Hippocampal formation (tissue), 2 donors: Measurements from ENCODE around the gene SFTPB.
A peak's percentile ranks its signal among the peaks of the same experiment; 100 is the strongest.

ENCODE experiments used
- DNase-seq, 2 donors: peaks; one replicate each; lab custom pipeline; 2025; lab: John Stamatoyannopoulos, UW

SFTPB gene

DNA sequence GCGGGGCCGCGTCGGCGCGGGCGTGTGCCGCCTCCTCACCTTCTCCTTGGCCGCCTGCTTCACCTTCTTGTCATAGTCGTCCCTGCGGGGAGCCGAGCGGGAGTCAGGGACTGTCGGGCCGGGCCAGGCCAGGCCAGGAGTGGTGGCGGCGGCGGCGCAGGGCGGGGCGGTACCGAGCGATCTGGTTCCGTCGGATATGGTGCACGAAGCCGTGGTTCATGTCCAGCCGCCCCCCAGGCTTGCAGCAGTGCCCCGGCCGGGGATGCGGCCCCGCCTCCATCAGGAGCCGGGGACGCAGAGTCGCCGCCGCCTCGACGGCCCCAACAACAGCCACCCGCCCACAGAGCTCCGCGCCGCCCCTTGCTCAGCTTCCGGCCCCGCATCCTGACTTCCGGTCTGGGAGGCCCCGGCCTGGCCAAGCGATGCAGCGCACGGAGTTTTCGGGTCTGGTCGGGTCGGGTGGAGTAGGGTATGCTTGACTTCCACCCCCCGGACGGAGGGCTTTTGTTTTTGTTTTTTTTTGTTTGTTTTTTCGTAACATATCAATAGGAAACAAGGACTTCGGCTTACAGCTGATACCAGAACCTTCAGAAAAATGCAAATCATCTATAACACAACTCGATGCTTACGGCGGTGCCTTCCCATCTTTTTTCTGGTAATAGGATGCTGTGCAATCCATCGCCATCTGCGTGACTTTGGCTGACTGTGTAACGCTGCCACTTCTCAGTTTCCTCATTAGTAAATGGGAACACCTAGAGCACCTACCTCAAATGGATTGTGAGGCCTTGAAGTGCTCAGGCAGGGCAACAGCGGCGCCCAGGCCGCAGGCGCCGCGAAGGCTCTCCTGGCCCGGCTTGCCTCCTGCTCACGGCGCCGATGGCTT lies 56.1 kb downstream of the SFTPB start, which contains the start of gene C2orf68:
TSS of gene C2orf68 (minus strand) at position 362 of the 883 bp plus-strand sequence. CDS start at position 280, 82 bp downstream.
- DNase-seq = peak; percentile 67 to 90

DNA sequence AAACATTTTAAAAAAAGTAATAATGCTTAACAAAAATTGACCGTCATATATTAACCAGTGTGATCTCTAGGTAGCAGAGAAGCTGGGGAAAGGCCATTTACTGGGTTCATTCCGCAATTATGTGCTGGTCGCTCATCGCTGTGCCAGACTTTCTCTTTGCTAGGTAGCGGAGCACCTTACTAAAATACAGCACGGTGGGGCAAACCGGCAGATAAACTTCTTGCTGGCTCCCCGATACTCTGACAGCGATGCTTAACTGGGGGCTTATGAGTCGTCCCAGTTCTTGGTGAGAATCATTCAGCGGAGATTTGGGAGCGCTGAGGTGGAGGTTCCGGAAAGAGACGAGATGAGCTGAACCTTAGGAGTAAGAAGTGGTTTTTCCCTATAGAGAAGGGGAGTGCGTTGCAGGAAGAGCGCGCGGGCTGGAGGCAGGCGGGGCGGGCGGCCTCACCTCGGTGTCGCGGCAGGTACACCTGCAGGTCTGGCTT lies 56.7 kb downstream of the SFTPB start:
- DNase-seq = no peak
